Activated CD4-positive, CD25-positive, alpha-beta regulatory T cell treated with anti-CD3 and anti-CD28 coated beads, Interleukin-2, amount 50 U/mL, for 24 hours (primary cell): ENCODE measurements around the gene MYH3.

Experiments used
- ATAC-seq, 2 donors: fragments of 150-1000 bp; cut with Tn5 transposase; one replicate each; pipeline ENCODE4 v1.10.0; 2021; ENCODE audit warnings: mild to moderate bottlenecking in 1 of 2, moderate library complexity in 1 of 2

MYH3 gene

DNA sequence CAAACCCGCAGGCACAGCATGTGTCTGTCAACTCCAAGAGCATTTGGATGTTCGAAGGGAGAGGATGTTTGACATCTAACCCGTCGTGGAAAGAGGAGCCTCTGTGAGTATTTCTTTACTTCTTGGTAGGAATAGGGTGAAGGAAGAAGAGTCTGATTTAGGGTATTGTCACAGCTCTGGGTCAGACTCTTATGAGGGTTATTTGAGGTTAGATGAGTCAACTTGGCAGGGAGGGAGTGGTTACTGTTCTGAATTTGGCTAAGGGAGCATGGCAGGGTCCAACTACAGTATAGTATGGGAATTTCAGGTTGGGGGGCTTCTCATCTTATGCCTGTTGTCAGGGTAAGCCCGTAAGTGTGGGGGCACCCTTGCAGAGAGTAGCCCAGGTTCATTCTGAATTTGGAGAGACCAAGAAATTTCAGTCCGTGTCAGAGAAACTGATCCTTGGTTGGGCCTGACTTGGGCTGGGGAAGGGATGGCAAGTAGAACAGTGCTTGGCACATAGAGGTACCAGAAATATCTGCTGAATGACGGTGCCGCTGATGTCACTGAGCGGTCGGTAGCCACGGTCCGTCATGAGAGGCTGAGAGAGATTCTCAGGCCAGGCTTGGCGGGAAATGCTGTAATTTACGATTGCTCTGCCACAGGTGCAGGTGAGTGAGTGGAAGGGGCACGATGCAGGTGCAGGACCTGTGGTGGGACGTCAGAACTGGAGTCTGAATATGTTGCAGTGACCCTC is 43.2 kb downstream of the MYH3 start:
- no peak for ATAC-seq

GRCh38 chr17:10612957-10613744 is 44.0 kb downstream of the MYH3 start:
- ATAC-seq: no peak

DNA sequence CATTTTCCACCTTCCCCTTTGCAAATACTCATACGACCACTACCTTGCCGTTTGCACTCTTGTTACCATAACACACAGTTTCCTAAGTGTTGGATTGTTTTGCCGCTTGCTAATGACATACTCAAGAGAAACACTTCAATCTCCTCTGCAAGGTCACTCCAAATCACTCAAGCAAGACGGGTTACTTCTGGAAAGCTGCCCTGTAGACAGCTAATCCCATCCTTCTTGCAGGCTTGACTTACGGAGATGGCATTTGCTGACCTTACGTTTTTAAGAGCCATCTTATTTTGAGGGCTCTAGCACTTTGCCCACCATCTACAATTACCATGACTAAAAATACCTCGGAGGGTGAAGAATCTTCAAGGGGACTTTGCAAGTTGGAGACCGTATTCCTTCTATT is 46.2 kb downstream of the MYH3 start:
- ATAC-seq: no peak

GRCh38 chr17:10608244-10608643 is 48.9 kb downstream of the MYH3 start:
- ATAC-seq: no peak

DNA sequence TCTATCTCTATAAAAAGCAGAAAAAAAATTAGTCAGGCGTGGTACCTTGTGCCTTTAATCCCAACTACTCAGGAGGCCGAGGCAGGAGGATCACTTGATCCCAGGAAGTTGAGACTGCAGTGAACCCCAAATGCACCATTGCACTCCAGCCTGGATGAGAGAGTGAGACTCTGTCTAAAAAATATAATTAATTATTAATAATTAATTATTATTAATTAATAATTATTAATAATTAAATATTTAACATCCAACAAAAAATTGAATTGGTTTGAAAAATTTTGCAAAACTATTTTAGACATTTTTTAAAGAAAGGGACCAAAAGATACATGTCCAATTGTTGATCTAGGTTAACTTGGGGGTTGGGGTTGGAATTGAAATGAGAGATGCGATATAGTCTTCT is 51.0 kb downstream of the MYH3 start:
- ATAC-seq: no peak

DNA sequence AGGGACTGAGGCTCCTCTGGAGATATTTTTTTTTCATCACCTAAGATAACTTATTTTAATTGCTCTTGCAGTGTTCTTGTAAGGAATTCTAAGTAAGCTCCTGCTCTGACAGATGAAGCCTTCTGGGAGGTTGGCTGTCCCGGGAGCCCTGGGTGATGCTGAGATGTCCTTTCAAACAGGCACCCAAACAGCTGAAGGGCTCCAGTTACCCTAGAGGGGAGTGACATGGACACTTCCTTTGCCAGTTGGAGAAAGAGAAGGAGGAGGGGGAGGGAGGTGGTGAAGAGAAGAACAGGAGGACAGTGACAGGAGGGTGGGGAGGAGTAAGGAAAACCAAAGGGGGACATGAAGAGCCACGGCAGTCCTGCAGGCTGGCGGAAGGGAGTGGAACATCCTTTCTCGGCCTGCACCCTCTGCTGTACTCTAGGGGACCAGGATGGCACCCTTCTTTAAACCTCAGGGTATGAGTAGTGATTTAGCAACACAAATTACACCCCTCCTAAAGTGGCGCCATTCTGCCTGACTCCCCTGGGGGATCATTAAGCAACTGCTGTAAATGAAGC is 51.8 kb downstream of the MYH3 start:
- ATAC-seq: no peak

DNA sequence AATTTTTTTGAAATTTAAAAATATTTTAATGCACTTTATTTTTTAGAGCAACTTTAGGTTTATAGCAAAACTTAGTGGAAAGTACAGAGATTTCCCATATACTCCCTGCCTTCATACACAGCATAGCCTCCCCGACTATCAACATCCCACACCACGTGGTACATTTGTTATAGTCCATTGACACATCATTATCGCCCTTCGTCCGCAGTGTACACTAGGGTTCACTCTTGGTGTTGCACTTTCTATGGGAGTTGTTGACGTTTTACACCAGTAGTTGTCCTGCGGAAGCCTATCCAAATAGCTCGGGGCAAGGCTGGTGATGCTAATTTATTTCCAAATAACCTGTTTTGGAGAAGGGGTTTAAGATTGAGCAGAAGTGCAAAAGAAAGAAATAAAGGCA is 52.6 kb downstream of the MYH3 start:
- ATAC-seq: no peak

- ATAC-seq: no peak
Observed at GRCh38 chr17:10603931-10604330, 53.2 kb downstream of the MYH3 start.

DNA sequence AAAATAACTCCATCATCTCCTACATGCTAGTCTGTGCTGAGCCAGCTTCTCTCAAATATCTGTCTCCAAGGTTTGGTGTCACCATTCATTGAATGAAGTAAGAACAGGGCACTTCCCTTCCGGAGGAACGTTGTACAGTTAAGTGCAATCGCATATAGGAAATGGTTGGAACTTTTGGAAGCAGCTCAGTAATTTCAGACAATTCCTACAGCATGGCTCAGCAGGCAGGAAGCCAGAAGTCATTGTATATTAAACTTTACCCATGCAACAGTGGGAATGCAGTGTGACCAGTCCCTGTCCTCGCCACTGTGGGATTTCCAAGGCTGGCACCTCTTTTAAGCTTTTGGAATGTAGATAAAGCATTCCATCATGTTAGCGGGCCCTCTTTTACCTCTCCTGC is 56.5 kb downstream of the MYH3 start:
- no peak for ATAC-seq

- no peak for ATAC-seq
Observed at GRCh38 chr17:10598621-10599020, 58.5 kb downstream of the MYH3 start.

DNA sequence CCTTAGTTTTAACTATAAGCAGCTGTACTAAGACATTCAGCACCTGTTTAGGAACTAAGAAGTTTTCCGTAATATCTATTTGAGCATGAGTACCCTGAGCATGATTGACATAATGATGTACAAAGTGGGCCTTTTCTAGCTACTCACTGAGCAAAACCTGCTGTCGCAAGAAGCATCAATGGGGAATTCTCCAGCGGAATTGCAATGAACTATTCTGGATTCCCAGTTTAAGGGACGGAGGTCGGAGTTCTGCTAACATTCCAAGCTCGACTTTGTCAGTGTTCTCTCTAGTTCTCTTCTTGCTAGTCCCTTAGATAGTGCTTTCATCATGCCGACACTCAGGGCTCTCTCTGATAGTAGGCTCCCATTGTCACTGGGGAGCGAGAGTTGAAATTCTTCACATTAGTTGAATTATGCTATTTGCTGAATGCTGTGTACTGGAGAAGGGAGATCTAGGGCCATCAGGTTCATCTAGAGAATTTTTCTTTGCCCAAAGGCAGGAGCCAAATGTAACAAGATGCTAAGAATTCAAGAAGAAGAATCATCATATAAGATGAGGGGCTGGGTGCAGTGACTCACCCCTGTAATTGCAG is 67.5 kb downstream of the MYH3 start:
- no peak for ATAC-seq

GRCh38 chr17:10585529-10585928 is 71.6 kb downstream of the MYH3 start:
- ATAC-seq: no peak

DNA sequence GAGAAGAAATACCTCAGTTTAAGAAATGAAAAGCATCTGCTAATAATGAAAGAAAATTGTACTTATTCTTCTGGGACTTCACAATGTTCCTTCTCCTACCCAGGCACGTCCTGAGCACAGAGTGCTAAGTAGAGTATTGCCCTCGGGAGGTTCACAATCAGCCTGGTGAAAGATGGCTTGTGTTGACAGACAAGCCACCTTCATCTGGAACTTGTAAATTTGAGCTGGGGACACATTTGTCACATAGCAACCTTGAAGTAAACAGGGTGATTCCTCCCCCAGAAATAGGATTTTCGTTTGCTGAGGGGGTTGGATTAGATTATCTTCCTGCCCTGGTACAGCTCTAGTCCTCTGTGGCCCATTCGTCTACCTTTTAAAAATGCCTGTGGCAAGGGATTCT is 73.3 kb downstream of the MYH3 start:
- no peak for ATAC-seq

- no peak for ATAC-seq
Observed at GRCh38 chr17:10579270-10579669, 77.8 kb downstream of the MYH3 start.
